ENCODE results near the gene ALG11. TPM values are rescaled to one million over a fixed set of nuclear protein-coding genes. Genes with fewer than 3 reads are reported as not detected.
"Not testable (repeated sequence)": the region's sequence is repeated elsewhere in the genome, so short reads cannot be mapped to it uniquely, and the experiment has no call there.

Gene ALG11
- total RNA-seq, 3 donors from 2014 or later, result 25.6 to 29.0 (median 28.1) TPM

DNA sequence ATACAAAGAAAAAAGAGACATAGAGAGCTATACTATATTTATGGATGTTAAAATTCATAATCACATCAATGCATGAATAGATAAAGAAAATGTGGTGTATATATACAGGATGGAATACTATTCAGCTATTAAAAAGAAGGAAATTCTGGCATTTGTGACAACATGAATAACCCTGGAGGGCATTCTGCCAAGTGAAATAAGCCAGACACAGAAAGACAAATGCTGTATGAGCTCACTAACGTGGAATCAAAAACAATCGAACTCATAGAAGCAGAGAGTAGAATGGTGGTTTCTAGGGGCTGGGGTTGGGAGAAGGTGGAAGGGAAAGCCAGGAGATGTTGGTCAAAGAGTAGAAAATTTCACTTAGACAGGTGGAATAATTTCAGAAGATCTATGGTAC is 36.3 kb downstream of the ALG11 start:
- H3K36me3 ChIP-seq, result no peaks in the 10 kb centered on the region
- intact Hi-C loops (cut with DNase I; ENCODE audit: low total_unique reads), result no loop called here
- no peaks in the 10 kb centered on the region for H3K4me1 ChIP-seq
- H3K27ac ChIP-seq, result no peak overlapping the region
- DNase-seq (ENCODE audit: low spot score in 2 of 2), result no peak
- no peak overlapping the region for H3K4me3 ChIP-seq
- H3K27me3 ChIP-seq, result no peaks in the 10 kb centered on the region
- peaks cover 0 to 20% of the 10 kb centered on the region in 2 donors for H3K9me3 ChIP-seq
- TF ChIP-seq POLR2AphosphoS5 (IDR thresholded peaks at IDR 0.05) (no peak), POLR2A (IDR thresholded peaks at IDR 0.05) (no peak)
- TF ChIP-seq, protein P1, sequence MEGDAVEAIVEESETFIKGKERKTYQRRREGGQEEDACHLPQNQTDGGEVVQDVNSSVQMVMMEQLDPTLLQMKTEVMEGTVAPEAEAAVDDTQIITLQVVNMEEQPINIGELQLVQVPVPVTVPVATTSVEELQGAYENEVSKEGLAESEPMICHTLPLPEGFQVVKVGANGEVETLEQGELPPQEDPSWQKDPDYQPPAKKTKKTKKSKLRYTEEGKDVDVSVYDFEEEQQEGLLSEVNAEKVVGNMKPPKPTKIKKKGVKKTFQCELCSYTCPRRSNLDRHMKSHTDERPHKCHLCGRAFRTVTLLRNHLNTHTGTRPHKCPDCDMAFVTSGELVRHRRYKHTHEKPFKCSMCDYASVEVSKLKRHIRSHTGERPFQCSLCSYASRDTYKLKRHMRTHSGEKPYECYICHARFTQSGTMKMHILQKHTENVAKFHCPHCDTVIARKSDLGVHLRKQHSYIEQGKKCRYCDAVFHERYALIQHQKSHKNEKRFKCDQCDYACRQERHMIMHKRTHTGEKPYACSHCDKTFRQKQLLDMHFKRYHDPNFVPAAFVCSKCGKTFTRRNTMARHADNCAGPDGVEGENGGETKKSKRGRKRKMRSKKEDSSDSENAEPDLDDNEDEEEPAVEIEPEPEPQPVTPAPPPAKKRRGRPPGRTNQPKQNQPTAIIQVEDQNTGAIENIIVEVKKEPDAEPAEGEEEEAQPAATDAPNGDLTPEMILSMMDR (IDR thresholded peaks at IDR 0.05), result no peak

DNA sequence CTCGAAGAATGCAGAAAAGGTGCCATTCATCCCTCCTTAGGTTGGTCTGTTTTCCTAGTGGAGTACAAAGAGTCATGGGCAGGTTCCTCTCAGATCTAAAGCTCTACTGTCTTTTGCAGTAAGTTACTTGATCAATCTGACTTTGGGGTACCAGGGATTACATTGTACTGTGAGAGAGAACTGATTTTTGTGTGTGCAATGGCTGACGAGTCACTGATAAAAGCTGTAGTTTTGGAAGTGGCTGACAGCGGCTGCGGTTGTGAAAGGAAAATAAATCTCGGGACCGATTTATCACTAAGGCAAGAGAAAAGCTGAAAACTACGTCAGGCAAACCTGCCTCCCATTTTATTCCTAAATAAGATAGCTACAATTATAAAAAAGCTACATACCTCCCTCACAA is 39.2 kb downstream of the ALG11 start:
- intact Hi-C loops (cut with DNase I; ENCODE audit: low total_unique reads), result no loop called here
- TF ChIP-seq POLR2AphosphoS5 (IDR thresholded peaks at IDR 0.05) (no peak), POLR2A (IDR thresholded peaks at IDR 0.05) (no peak)
- TF ChIP-seq, protein P1 (IDR thresholded peaks at IDR 0.05), result no peak
- no peak for DNase-seq (ENCODE audit: low spot score in 2 of 2)

DNA sequence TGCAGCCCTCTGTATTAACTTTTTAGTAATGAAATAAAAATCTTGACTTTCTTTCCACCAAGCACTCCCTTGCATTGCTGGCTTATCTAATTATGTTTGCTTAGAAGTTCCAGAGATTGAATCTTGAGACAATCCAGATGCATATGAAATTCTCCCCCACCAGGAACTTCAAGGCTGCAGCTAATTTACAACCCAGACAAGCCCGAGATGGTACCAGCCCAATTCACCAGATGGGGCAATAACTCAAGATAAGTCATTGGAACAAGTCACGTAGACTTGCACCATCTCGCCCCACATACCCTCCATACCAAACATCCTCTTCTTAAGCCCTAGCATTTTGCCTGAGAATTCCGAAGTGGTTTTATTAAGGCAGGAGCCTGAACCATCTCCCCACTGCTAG is 41.3 kb downstream of the ALG11 start:
- DNase-seq (ENCODE audit: low spot score in 2 of 2), result no peak
- H3K27ac ChIP-seq, result no peak overlapping the region
- intact Hi-C loops (cut with DNase I; ENCODE audit: low total_unique reads), result no loop called here
- no peaks in the 10 kb centered on the region for H3K36me3 ChIP-seq
- H3K4me1 ChIP-seq, result no peaks in the 10 kb centered on the region
- no peaks in the 10 kb centered on the region for H3K27me3 ChIP-seq
- TF ChIP-seq, protein P1 (IDR thresholded peaks at IDR 0.05), result no peak
- TF ChIP-seq POLR2AphosphoS5 (IDR thresholded peaks at IDR 0.05), result no peak
- no peak for TF ChIP-seq POLR2A (IDR thresholded peaks at IDR 0.05)
- H3K9me3 ChIP-seq, result peaks cover 0 to 20% of the 10 kb centered on the region in 2 donors
- no peak overlapping the region for H3K4me3 ChIP-seq

More for the DNA sequence above, 39.2 kb downstream of the ALG11 start:
- Histone ChIP-seq H3K4me1 (no peaks in the 10 kb centered on the region), H3K9me3 (peaks cover 0 to 20% of the 10 kb centered on the region in 2 donors), H3K36me3 (no peaks in the 10 kb centered on the region), H3K4me3 (no peak overlapping the region), H3K27me3 (no peaks in the 10 kb centered on the region), H3K27ac (no peak overlapping the region)

DNA sequence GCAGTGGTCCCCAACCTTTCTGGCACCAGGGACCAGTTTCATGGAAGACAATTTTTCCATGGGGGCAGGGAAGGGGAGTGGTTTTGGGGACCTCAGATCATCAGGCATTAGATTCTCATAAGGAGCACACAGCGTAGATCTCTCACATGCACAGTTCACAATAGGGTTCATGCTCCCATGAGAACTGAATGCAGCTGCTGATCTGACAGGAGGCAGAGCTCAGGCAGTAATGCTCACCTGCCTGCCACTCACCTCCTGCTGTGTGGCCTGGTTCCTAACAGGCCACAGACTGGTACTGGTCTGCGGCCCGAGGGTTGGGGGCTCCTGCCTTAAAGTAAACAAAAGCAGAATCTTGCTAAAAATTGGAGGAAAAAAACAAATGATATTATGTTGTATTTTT is 48.9 kb downstream of the ALG11 start:
- DNase-seq (ENCODE audit: low spot score in 2 of 2); H3K36me3 ChIP-seq; H3K27me3 ChIP-seq; intact Hi-C loops (cut with DNase I; ENCODE audit: low total_unique reads); H3K4me3 ChIP-seq; H3K9me3 ChIP-seq; H3K4me1 ChIP-seq: not testable (repeated sequence)
- peak overlapping the region in 1 of 2 donors; percentile 22 for H3K27ac ChIP-seq

DNA sequence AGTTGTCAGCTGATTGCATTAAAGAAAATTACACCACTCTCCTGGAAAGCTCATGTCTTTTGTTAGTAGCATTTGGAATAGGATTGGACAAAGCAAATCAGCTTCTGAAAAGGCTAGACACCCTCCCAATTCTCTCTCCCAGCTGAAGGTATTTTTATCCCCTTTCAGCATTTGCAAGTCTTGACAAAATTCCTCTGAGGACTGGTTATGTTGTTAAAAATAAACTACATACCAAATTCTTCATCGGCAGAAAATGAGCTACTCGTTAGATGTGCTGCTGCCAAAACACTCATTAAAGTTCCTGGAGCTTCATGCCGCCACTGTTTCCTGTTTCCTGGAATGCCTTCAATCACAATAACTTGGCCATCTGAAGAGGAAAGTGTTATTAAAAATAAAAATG is 49.4 kb downstream of the ALG11 start:
- TF ChIP-seq POLR2AphosphoS5 (IDR thresholded peaks at IDR 0.05), result no peak
- TF ChIP-seq POLR2A (IDR thresholded peaks at IDR 0.05), result no peak
- TF ChIP-seq, protein P1 (IDR thresholded peaks at IDR 0.05), result no peak
- Histone ChIP-seq H3K36me3 (no peaks in the 10 kb centered on the region), H3K27me3 (no peaks in the 10 kb centered on the region), H3K27ac (peak overlapping the region in 1 of 2 donors; percentile 22), H3K9me3 (peaks cover 8 to 12% of the 10 kb centered on the region in 2 donors), H3K4me1 (no peaks in the 10 kb centered on the region), H3K4me3 (peak overlapping the region in 1 of 3 donors; percentile 15)
- intact Hi-C loops (cut with DNase I; ENCODE audit: low total_unique reads), result no loop called here
- no peak for DNase-seq (ENCODE audit: low spot score in 2 of 2)

DNA sequence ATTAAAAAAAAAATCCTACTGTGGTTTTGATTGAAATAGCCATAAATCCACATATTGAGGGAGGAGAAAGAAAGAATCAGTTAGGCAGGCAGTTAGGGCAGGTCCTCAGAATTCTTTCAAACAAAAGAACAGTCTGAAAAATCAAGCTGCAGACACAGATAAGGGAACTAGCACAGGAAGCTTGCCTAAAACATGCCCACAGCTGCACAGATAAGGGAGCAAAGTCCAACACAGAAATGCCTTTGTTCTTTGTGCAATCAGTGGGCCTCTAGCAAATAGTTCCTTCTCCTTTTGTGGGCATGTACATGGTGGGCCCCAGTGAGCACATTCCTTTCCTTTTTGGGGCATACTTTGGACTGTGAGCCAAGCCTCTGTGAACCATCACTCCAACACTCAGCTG is 55.0 kb downstream of the ALG11 start:
- Histone ChIP-seq H3K27me3 (no peaks in the 10 kb centered on the region), H3K4me1 (no peaks in the 10 kb centered on the region), H3K9me3 (peaks cover 33 to 55% of the 10 kb centered on the region in 2 donors), H3K4me3 (no peak overlapping the region), H3K27ac (no peak overlapping the region), H3K36me3 (no peaks in the 10 kb centered on the region)
- intact Hi-C loops (cut with DNase I; ENCODE audit: low total_unique reads), result no loop called here
- no peak for DNase-seq (ENCODE audit: low spot score in 2 of 2)
- no peak for TF ChIP-seq POLR2AphosphoS5 (IDR thresholded peaks at IDR 0.05)
- TF ChIP-seq POLR2A (IDR thresholded peaks at IDR 0.05), result no peak
- TF ChIP-seq, protein P1 (IDR thresholded peaks at IDR 0.05), result no peak

Measured in breast epithelium (tissue), 4 donors.